Small intestine (tissue), 7 donors: ENCODE data around the gene NRXN3. TPM values are rescaled to one million over a fixed set of nuclear protein-coding genes. Genes with fewer than 3 reads are reported as not detected.

Source experiments
- DNase-seq, 2 donors: peaks; one replicate each; pipeline versions ENCODE4 v3.0.0 to v3.0.0-alpha.2; 2013
- FAIRE-seq: peaks from 2 replicates; lab custom pipeline; 2012; peaks lifted over from hg19 to GRCh38; lab: Jason Lieb, UNC
- H3K27ac ChIP-seq, 3 donors: one replicate each; pipeline ENCODE4 v1.5.1; 2013; ENCODE audit warnings: low read length in 2 of 3, mild to moderate bottlenecking in 2 of 3, control low read depth in 1 of 3, inconsistent platforms in 1 of 3, low read depth in 1 of 3, moderate library complexity in 1 of 3
- H3K27me3 ChIP-seq, 3 donors: one replicate each; pipeline ENCODE4 v1.6.1; 2013; ENCODE audit warnings: low read length in 3 of 3, inconsistent platforms in 1 of 3; ENCODE audit not compliant: control insufficient read depth in 3 of 3, insufficient read depth in 3 of 3
- H3K36me3 ChIP-seq, 3 donors: one replicate each; pipeline ENCODE4 v1.6.1; 2013; ENCODE audit warnings: low read length in 3 of 3, inconsistent platforms in 1 of 3, low read depth in 1 of 3, mild to moderate bottlenecking in 1 of 3, moderate library complexity in 1 of 3; ENCODE audit not compliant: control insufficient read depth in 3 of 3, insufficient read depth in 2 of 3
- H3K4me1 ChIP-seq, 3 donors: one replicate each; pipeline ENCODE4 v1.6.1; 2013; ENCODE audit warnings: low read length in 2 of 3, inconsistent platforms in 1 of 3, low read depth in 1 of 3, mild to moderate bottlenecking in 1 of 3, moderate library complexity in 1 of 3; ENCODE audit not compliant: control insufficient read depth in 3 of 3, insufficient read depth in 2 of 3
- H3K4me3 ChIP-seq, 3 donors: one replicate each; pipeline ENCODE4 v1.5.1; 2013; ENCODE audit warnings: low read length in 3 of 3, control low read depth in 1 of 3, inconsistent platforms in 1 of 3, low read depth in 1 of 3, mild to moderate bottlenecking in 1 of 3, moderate library complexity in 1 of 3
- H3K9me3 ChIP-seq, 2 donors: one replicate each; pipeline ENCODE4 v1.6.1; 2013; ENCODE audit warnings: low read depth in 1 of 2, low read length in 1 of 2; ENCODE audit not compliant: control insufficient read depth in 2 of 2, insufficient read depth in 1 of 2
- WGBS, 3 donors: extraction: QIAGEN DNeasy Blood & Tissue Kit; methylation state at CpG; one replicate each; pipeline ENCODE4 v1.1.7; 2013; 5-methylcytosine and 5-hydroxymethylcytosine counted together
- polyA plus RNA-seq, 4 donors: library from polyadenylated mRNA; stranded (reverse) in 3 of 4; unstranded in 1 of 4; fragments of 200-250 nt in 3 of 4; fragments of 120-200 nt in 1 of 4; gene quantifications; one replicate each; pipeline versions ENCODE4 v1.2.1 to v1.2.3, GENCODE V29; 2013
- donor health status: healthy with polysubstance abuse.
- donor health status: control.
- donor health status: control.
- donor health status: Bipolar disorder and iron deficiency.
- donor health status: healthy.

NRXN3 gene
- polyA plus RNA-seq, 4 donors, result 2.3 TPM; not detected in 2

DNA sequence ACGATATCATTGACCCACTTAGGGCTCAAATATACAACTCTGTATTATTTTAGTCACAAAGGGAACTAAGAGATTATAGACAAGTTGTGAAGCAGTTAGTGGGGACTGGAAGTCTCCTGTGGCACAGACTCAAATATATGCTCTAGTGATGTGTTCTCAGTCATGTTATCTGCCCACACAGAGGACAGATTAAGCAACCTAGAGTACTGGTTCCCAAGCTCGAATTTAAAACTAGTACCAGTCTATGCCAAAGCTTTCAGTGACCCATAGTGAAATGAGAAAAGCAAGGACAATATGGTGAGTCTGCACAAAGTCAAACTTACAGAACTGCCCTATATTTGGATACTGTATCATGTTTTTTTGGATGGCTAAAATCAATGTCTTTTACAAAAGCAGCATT lies 1651.9 kb downstream of the NRXN3 start:
- no peaks in the 10 kb centered on the region for H3K36me3 ChIP-seq
- H3K4me3 ChIP-seq, result no peak overlapping the region
- no peak overlapping the region for H3K27ac ChIP-seq
- WGBS, 3 donors, result 57 to 84% (median 67%) methylated on average over 2 of the region's 2 CpGs
- FAIRE-seq (no peak), DNase-seq (no peak)
- no peaks in the 10 kb centered on the region for H3K27me3 ChIP-seq
- no peaks in the 10 kb centered on the region for H3K9me3 ChIP-seq
- no peaks in the 10 kb centered on the region for H3K4me1 ChIP-seq

DNA sequence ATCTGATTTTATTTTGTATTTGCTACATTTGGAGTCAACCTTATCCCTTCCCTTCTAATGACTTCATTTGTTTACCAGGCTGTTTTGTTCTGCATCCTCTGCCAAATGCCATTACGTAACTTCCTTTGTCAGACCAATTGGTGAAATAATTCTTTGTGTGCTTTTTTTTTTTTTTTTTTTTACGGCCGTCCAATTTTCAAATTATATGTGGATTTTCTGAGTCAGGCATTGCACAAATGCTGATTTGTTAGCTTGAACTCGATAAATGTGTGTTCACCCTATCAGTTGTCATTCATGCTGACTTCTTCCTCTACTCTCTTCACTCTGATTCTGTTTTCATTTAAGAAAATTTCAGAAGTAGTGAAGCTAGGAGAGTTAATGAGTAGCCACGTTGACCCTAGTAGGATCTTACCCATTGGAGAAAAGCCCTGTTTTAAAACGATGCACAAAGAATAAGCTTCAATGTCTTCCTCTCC lies 1654.9 kb downstream of the NRXN3 start:
- no peaks in the 10 kb centered on the region for H3K4me1 ChIP-seq
- H3K27ac ChIP-seq, result no peak overlapping the region
- H3K4me3 ChIP-seq, result no peak overlapping the region
- H3K9me3 ChIP-seq, result no peaks in the 10 kb centered on the region
- H3K27me3 ChIP-seq, result no peaks in the 10 kb centered on the region
- 16 to 35% (median 22%) methylated on average over 6 of the region's 6 CpGs for WGBS, 3 donors
- no peak for DNase-seq
- FAIRE-seq, result no peak
- H3K36me3 ChIP-seq, result no peaks in the 10 kb centered on the region

DNA sequence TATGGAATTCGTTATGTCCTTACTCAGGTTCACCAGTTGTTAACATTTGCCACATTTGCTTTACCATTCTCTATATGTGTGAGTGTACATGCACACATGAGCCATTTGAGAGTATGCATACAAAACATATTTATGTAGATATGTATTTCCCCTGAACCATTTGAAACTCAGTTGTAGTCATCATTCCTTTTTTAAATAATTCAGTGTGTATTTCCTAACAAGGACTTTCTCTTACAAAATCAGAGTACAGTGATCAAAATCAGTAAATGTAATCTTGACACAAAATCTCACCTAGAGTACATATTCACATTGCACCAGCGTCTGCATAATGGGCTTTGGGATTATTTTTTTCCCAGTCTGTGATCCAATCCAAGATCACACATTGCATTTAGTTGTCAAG lies 1656.2 kb downstream of the NRXN3 start:
- Histone ChIP-seq H3K27me3 (no peaks in the 10 kb centered on the region), H3K9me3 (no peaks in the 10 kb centered on the region), H3K4me1 (no peaks in the 10 kb centered on the region), H3K36me3 (no peaks in the 10 kb centered on the region), H3K4me3 (no peak overlapping the region), H3K27ac (no peak overlapping the region)
- DNase-seq, result no peak
- FAIRE-seq, result no peak
- 74 to 77% (median 75%) methylated on average over 2 of the region's 2 CpGs for WGBS, 3 donors

DNA sequence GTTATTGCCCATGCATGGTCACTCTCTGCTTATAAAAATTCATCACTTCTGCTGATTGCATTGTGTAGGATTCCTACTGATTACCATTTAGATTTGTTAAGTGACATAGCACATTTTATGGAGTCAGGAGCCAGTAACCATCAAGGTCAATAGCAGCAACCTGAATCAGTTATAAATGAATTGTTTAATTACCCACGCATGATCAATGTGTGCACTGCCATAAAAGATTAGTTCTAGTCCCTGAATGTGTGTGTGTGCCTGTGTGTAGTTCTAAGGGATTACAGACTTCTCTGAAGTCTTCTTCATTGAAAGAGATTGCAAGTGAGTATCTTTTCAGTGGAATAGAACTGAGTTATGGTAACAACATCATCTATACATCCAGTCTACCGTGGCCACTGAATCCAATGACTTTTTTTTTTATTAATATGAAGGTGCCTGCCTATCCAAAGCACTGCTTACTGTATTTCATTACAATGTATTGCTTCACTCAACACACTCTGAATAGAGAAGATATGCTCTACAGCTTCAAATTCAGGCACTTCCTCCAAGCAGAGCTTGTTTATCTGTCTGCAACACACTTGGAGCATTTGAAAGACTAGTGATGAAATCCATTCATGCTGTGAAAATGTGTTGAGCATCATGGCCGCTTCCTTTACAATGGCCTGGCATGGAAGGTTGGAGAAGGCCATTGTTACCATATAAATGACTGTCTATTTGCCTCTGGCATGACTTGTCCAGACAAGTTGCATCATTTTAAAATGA lies 1659.4 kb downstream of the NRXN3 start:
- FAIRE-seq, result no peak
- H3K4me3 ChIP-seq, result no peak overlapping the region
- no peak overlapping the region for H3K27ac ChIP-seq
- H3K4me1 ChIP-seq, result no peaks in the 10 kb centered on the region
- DNase-seq, result no peak
- 59 to 81% (median 60%) methylated on average over 3 of the region's 3 CpGs for WGBS, 3 donors
- H3K9me3 ChIP-seq, result no peaks in the 10 kb centered on the region
- H3K27me3 ChIP-seq, result no peaks in the 10 kb centered on the region
- H3K36me3 ChIP-seq, result no peaks in the 10 kb centered on the region

DNA sequence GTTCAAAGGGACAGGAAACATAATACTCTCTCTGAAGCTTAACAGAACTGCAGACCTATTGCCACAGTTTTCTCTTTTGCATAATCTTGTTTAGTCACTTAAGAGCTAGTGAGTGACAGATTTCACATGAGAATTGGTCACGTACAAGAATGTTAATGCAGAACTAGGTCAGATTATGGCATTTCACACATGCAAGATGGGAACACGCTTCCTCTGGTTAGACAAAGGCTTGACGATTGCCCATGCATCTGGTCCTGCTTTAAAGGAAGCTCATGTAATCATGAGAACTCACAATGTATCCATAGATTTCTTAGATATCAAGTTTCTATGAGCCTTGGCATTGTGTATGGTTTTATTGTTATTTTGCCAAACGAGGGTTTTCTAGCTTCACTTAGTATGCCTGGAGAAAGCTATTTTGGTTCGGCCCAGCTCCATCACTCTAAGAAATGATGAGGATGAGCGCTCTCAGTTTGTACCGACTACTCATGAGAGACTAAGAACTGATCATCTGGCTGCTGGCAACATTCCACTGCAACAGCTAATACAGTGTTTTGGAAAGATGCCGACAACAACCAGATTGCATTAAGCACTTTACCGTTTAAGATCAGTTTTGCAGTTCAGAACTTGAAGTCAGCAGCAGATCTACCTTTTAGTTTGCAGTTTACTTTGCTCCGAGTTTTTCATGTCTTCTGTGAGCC lies 1661.2 kb downstream of the NRXN3 start:
- H3K27me3 ChIP-seq, result no peaks in the 10 kb centered on the region
- H3K27ac ChIP-seq, result no peak overlapping the region
- DNase-seq, result no peak
- WGBS, 3 donors, result 71 to 91% (median 85%) methylated on average over 10 of the region's 10 CpGs
- H3K9me3 ChIP-seq, result no peaks in the 10 kb centered on the region
- no peaks in the 10 kb centered on the region for H3K36me3 ChIP-seq
- no peak overlapping the region for H3K4me3 ChIP-seq
- FAIRE-seq, result no peak
- H3K4me1 ChIP-seq, result no peaks in the 10 kb centered on the region

DNA sequence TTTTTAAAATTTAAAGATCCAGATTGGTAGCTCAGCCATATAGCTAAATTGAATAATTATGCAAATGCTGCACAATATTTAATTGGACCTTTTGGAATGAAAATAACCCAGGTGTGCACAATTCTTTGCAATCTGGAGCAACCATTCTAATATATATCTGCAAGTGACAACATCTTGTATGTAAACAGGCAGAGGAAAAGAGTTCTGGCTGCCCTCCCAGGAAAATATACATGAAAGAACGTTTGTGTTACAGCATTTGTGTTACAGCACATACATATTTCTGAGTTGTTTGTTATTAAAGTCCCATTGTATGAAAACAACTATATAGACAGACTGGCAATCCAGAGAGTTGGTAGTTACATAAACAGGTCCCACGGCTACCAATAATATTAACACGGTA lies 1663.6 kb downstream of the NRXN3 start:
- no peak overlapping the region for H3K4me3 ChIP-seq
- H3K27me3 ChIP-seq, result no peaks in the 10 kb centered on the region
- no peak overlapping the region for H3K27ac ChIP-seq
- H3K36me3 ChIP-seq, result no peaks in the 10 kb centered on the region
- no peaks in the 10 kb centered on the region for H3K4me1 ChIP-seq
- H3K9me3 ChIP-seq, result no peaks in the 10 kb centered on the region
- 62 to 73% (median 68%) methylated on average over 3 of the region's 3 CpGs for WGBS, 3 donors
- FAIRE-seq (no peak), DNase-seq (no peak)

DNA sequence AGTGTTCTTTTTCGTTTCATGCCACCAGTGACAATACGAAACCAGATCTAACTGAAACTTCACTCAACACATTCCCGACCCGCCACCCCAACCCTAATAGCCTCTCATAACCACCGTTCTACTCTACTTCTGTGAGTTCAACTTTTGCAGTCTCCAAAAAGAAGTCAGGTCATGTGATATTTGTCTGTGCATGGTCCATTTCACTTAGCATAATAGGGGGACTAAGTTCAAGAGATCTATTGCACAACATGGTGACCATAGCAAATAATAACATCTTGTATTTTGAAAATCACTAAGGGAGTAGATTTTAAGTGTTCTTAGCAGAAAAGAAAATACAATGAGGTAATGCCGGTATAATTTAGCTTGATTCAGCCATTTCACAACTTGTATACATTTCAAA lies 1664.7 kb downstream of the NRXN3 start:
- no peak for FAIRE-seq
- Histone ChIP-seq H3K27me3 (no peaks in the 10 kb centered on the region), H3K4me3 (no peak overlapping the region), H3K36me3 (no peaks in the 10 kb centered on the region), H3K9me3 (no peaks in the 10 kb centered on the region), H3K4me1 (no peaks in the 10 kb centered on the region), H3K27ac (no peak overlapping the region)
- DNase-seq, result no peak
- 82 to 93% (median 91%) methylated on average over 6 of the region's 6 CpGs for WGBS, 3 donors

DNA sequence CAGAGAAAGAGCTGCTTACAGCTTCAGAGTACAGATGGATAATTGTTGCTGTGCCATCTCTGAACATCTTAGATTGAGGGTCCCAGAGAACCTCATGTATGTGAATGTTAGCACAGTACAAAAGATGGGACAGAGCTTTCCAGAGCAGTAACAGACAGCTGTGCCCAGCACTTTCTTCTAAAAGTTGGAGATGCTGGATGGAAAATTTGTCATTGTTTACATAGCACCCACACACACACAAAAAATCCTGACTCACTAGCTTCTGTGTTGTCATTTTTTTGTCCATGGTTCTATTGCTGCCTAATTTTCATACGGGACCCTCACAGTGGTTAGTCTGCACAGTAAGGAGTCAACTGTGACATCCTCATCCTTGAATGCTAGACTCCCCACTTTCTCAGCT lies 1666.4 kb downstream of the NRXN3 start:
- H3K9me3 ChIP-seq, result no peaks in the 10 kb centered on the region
- H3K36me3 ChIP-seq, result no peaks in the 10 kb centered on the region
- DNase-seq (no peak), FAIRE-seq (no peak)
- no peaks in the 10 kb centered on the region for H3K27me3 ChIP-seq
- WGBS, 3 donors, result 61 to 100% (median 85%) methylated on average over 1 of the region's 1 CpG
- H3K27ac ChIP-seq, result no peak overlapping the region
- H3K4me3 ChIP-seq, result no peak overlapping the region
- no peaks in the 10 kb centered on the region for H3K4me1 ChIP-seq
